ENCODE results near the gene ATP11A. TPM values are rescaled to one million over a fixed set of nuclear protein-coding genes. Genes with fewer than 3 reads are reported as not detected.

Gene ATP11A
- total and polyA plus RNA-seq, 11 donors: 20.5 to 146 (median 91.2) TPM

- no peak overlapping the region for H3K4me3 ChIP-seq
- H3K36me3 ChIP-seq: no peaks in the 10 kb centered on the region
- 90 to 93% (median 93%) methylated on average over 9 of the region's 9 CpGs for WGBS, 4 donors
- DNase-seq: no peak
- no peak for TF ChIP-seq POLR2A (IDR thresholded peaks at IDR 0.05)
- H3K27me3 ChIP-seq: no peaks in the 10 kb centered on the region
- H3K27ac ChIP-seq: no peak overlapping the region
- no peak for ATAC-seq
- H3K9me3 ChIP-seq: no peaks in the 10 kb centered on the region
- H3K4me1 ChIP-seq: peaks cover 0 to 66% (median 24%) of the 10 kb centered on the region in 12 donors
- intact Hi-C loops (cut with DNase I): no loop called here
Observed at GRCh38 chr13:112776354-112776753, 86.5 kb downstream of the ATP11A start.

GRCh38 chr13:112776971-112777370 is 87.1 kb downstream of the ATP11A start:
- Histone ChIP-seq H3K4me3 (no peak overlapping the region), H3K27ac (no peak overlapping the region), H3K27me3 (no peaks in the 10 kb centered on the region), H3K4me1 (peaks cover 0 to 66% (median 26%) of the 10 kb centered on the region in 12 donors), H3K36me3 (no peaks in the 10 kb centered on the region), H3K9me3 (no peaks in the 10 kb centered on the region)
- DNase-seq (no peak), ATAC-seq (no peak)
- TF ChIP-seq POLR2A (IDR thresholded peaks at IDR 0.05) (no peak), CTCF (IDR thresholded peaks at IDR 0.05) (no peak)
- 94 to 97% (median 96%) methylated on average over 9 to 11 of the region's 11 CpGs for WGBS, 4 donors
- intact Hi-C loops (cut with DNase I): no loop called here

- H3K4me1 ChIP-seq: peaks cover 0 to 66% (median 29%) of the 10 kb centered on the region in 12 donors
- no peak overlapping the region for H3K4me3 ChIP-seq
- ATAC-seq: no peak
- 64 to 76% (median 68%) methylated on average over 27 of the region's 27 CpGs for whole genome bisulfite sequencing, 4 donors
- intact Hi-C loops (cut with DNase I): no loop called here
- TF ChIP-seq POLR2A (IDR thresholded peaks at IDR 0.05) (no peak), CTCF (IDR thresholded peaks at IDR 0.05) (no peak)
- DNase-seq: no peak
- H3K36me3 ChIP-seq: no peaks in the 10 kb centered on the region
- no peak overlapping the region for H3K27ac ChIP-seq
- no peaks in the 10 kb centered on the region for H3K9me3 ChIP-seq
- H3K27me3 ChIP-seq: no peaks in the 10 kb centered on the region
Observed at GRCh38 chr13:112777637-112778406, 88.0 kb downstream of the ATP11A start.

- 89 to 92% (median 90%) methylated on average over 23 of the region's 23 CpGs for WGBS, 4 donors
- H3K9me3 ChIP-seq: no peaks in the 10 kb centered on the region
- peaks cover 0 to 1% (median 0%) of the 10 kb centered on the region in 9 donors for H3K36me3 ChIP-seq
- ATAC-seq: no peak
- no peak for TF ChIP-seq CTCF (IDR thresholded peaks at IDR 0.05)
- H3K27me3 ChIP-seq: no peaks in the 10 kb centered on the region
- no peak overlapping the region for H3K4me3 ChIP-seq
- intact Hi-C loops (cut with DNase I): loop anchor here in 1 of 10 donors (5.0 kb wide), 1 partner anchor 88 kb away; the partner anchor contains the start of gene ATP11A
- H3K27ac ChIP-seq: no peak overlapping the region
- peaks cover 0 to 56% (median 34%) of the 10 kb centered on the region in 12 donors for H3K4me1 ChIP-seq
- no peak for DNase-seq
Observed at GRCh38 chr13:112779856-112780604, 90.2 kb downstream of the ATP11A start.
